PFSK-1 (cell line): ENCODE results near the gene PPIB.

Experiments
- POLR2AphosphoS5 ChIP-seq: IDR thresholded peaks from 2 replicates; pipeline ENCODE4 v1.6.1; 2012; ENCODE audit warnings: low read depth, mild to moderate bottlenecking, control low read depth, low read length, moderate library complexity
- REST ChIP-seq, 2 experiments: IDR thresholded peaks; 2 replicates each; pipeline versions ENCODE4 v1.6.1 to v1.8.0; 2011 to 2012; ENCODE audit warnings: low read depth in 2 of 2, low read length in 2 of 2, control low read depth in 1 of 2, inconsistent platforms in 1 of 2, mild to moderate bottlenecking in 1 of 2, moderate library complexity in 1 of 2; ENCODE audit not compliant: insufficient read depth in 1 of 2

- no peak for TF ChIP-seq REST (IDR thresholded peaks at IDR 0.05; ENCODE audit: insufficient read depth in 1 of 2, low read depth in 2 of 2, low read length in 2 of 2)
- no peak for TF ChIP-seq POLR2AphosphoS5
These were observed 32.7 kb downstream of the PPIB start for GRCh38 chr15:64130159-64130558.
